Hematopoietic multipotent progenitor cell treated with erythropoietin and hydrocortisone succinate and interleukin-3 and kit ligand, for 6 days (in vitro differentiated cells): ENCODE measurements around the gene TRIM43B.
"Not testable (repeated sequence)": the region's sequence is repeated elsewhere in the genome, so short reads cannot be mapped to it uniquely, and the experiment has no call there.

Source experiments
- DNase-seq: peaks from one replicate; pipeline ENCODE4 v3.0.0-alpha.2; 2015

Gene TRIM43B

DNA sequence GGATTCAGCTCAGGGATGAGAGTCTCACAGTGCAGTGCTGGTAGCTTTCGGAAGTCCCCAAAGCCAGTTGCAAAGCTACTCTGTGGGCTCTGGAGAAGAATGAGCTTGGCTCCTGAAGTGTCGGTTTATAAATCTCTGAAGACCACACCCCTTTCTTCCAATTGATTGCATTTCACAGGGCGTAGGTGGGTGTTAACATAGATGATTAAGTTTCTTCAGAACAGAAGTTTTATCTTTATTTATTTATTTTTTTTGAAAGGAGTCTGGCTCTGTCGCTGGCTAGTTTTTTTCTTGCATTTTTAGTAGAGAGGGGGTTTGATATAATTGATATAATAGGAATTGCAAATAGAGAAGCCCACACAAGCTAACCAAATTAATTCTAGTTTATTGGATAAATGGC, at the start of gene TRIM43B:
Gene TRIM43B (minus strand): TSS at position 101 of the 400 bp plus-strand sequence. CDS start 2,040 bp downstream, outside the sequence.
- DNase-seq, result not testable (repeated sequence)

DNA sequence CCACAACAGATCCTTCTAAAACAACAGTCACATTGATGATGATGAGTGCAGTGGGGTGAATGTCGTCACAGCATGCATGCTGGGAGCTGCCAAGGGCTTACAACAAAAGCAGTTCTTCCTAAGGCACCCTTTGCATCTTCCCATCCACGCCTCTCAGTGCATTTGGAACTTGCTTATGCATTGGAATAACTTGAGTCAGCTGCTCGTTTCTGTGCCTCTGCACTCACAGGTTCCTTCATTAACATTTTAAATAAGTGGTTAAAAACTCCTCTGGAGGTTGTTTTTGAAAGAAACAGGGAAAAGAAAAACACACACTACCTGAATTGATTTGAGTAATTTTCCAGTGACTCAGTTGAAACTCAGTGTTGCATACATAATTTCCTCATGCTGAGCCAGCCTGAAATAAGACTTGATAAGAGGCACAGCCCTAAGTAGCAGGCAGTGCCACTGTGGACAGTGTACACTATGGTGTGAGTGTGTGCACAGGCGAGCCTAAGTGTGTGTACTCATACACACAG, 46.8 kb upstream of the TRIM43B start:
- DNase-seq, result no peak

DNA sequence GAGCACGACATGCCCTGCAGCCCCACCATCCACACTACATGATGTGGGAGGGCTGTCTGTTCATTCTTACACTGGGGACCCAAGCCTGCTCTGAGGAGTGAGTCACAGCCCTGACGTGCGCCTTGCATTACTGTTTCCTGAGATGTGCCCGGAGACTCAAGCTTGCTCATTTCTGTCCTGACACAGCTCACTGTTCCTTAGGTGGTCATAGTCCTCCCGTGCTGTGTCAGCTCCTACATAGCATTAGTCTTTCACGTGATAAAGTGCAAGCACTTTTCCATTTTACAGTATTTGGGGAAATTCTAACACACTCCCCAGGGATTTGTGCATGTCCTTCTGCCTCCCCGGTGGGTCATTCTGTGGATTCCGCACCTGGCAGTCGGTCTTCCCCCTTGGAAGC, 46.2 kb upstream of the TRIM43B start:
- no peak for DNase-seq

DNA sequence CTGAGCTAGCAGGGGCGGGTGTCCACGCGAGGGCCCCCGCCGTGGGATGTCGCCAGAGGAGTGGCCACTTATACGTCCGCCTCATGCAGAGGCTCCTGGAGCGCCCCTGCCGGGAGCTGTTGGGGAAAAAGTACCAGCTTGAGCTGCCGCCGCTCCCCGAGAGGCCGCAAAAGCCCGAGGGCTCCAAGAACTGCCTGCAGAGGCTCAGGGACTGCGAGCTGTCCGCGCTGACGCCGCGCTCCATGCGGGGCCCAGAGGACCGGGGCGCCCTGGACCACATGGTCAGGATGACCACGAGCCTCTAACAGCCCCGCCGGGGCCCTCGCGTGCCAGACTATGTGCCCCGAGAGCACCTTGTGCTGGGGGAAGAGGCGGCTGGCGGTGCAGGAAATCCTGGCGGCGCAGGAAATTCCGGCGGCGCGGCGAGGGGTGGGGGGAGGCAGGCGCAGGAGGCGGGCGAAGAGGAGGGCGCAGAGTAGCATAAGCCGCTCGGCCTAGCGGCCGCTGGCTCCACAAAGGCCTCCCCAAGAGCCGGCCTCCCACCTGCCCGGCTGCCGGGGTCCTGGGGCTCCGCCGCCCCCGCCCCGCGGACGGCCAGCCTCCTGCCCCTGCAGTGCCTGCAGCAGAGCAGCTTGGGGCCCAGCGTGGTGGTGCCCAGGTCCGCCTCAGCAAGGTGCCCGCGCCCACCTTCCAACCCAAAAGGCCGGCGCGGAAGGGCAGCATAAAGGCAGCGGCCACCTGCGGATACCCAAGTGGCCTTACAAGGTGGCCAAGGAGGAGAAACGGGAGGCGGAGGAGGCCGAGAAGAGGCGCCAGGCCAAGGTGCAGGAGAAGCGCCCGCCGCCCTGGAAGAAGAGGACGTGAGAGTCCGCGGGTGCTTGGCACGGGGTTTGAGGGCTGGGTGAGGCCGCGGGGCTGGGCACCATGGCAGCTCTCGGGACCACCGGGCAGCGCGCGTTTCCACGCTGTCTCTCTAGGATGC, 42.1 kb upstream of the TRIM43B start:
- DNase-seq, result peak; percentile 64

DNA sequence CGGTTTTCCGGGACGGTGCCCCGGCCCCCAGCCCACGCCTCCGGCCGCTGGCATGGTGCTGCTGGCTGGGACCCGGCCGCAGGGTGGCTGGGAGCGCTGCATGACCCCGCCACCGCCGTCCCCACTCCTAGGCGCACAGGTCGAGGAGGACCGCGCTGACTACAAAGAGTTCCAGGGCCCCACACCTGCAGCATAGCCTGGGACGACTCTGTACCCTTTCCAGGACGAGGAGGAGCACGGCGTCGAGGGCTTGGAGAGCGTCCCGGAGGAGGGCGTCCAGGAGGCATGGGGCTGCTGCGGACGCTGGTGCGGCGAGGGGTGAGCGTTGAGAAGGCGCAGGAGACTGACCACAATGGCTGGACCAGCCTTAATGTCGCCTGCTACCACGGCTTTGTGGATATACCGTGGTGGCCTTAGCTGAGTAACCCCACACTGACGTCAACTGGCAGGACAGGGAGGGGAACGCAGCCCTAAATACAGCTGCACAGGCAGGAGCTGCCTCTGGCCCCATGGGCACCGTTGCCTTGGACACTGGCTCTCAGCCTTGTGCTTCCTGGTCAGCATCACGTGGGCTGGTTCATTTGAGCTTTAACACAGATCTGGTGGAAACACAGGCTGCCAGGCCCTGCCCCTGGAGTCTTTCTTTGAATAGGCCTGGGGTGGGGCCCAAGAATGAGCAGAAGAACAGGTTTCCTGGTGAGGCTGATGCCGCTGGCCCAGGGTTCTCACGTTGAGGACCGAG, 40.9 kb upstream of the TRIM43B start:
- DNase-seq, result no peak

DNA sequence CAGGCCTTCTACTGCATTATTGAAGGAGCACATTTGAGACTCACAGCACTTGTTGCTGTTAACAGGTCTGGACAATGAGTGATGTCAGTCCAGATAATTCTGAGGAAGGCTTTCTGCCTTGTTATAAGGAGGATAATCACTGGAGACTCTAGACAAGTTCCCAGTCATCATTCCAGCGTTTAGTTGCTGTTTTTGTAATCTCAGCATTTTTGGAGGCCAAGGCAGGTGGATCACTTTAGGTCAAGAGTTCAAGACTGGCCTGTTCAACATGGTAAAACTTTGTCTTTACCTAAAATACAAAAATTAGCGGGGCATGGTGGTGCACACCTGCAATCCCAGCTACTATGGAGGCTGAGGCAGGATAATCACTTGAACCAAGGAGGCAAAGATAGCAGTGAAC, 39.6 kb upstream of the TRIM43B start:
- DNase-seq, result no peak

DNA sequence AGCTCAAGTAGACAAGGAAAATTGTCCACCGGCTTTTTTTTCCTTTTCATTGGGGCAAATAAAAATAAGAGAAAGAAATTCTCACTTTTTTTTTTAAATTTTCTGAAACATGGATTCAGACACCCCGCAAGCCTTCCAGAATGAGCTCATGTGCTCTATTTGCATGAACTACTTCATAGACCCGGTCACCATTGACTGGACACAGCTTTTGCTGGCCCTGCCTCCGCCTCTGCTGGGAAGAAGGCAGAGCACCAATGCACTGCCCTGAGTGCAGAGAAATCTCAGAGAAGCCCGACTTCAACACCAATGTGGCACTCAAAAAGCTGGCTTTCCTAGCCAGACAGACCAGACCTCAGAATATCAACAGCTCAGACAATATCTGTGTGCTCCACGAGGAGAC, 30.2 kb upstream of the TRIM43B start:
- peak; percentile 14 for DNase-seq

DNA sequence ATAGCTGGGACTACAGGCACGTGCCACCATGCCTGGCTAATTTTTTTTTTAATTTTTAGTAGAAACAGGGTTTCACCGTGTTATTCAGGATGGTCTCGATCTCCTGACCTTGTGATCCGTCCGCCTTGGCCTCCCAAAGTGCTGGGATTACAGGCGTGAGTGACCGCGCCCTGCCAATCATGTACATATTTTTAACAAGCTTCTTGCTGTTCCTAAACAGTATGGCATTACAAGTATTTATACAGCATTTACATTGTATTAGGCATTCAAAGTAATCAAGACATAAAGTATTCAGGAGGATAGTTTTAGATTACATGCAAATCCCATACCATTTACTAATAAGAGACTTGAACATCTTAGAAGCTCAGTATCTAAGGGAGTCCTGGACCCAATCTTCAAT, 29.7 kb upstream of the TRIM43B start:
- DNase-seq, result not testable (repeated sequence)

DNA sequence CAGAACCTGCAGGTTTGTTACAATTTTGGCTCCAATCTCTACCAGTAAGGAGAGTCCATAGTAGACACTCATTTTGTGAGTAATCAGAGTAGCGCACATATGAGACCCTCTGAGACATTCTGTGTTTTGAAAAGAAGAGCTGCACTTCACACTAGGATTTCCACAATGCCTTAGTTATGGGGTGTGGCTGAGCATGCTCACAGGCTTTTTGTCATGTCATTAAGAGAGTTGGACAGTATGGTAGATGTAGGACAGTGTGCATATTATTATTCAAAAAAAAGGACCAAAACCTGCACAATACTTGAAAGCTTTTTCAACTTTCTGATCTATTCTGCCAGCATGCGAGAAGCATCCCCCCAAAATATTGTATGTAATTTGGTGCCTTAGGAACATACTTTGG, 24.9 kb upstream of the TRIM43B start:
- DNase-seq, result no peak

DNA sequence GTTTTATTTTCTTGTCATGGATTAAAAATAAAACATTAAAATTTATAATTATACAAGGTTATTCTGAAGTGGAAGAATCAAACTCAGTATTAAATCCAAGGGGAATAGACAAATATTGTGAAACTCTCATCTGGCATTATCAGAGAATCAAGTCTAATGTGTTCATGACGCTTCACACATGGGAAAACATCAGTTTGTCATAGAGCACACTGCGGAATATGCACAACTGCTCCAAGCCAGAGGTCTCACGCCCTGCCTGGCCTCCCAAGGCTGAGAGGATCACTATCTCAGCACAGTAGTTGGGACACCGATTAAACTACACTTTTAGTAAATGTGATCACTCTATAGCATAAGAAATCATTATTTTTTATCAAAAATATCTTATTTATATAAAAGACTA, 20.7 kb upstream of the TRIM43B start:
- no peak for DNase-seq

DNA sequence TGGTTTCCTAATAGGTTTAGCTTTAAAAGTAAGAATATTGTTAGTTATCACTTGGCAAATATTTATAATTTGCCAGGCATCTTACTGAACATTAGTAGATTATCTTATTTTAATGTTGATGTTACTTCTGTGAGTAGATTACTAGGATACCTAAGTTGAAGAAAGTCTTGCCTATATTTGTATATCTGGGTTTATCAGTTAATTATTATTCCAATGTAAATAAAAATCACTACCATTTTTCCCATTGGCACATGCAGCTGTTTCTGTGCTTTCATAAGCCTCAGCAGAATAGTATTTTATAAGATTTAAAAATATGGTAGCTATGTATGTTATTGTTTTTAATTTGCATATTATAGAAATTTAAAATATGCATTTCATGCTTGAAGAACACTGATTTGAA, 16.3 kb upstream of the TRIM43B start:
- DNase-seq, result no peak

DNA sequence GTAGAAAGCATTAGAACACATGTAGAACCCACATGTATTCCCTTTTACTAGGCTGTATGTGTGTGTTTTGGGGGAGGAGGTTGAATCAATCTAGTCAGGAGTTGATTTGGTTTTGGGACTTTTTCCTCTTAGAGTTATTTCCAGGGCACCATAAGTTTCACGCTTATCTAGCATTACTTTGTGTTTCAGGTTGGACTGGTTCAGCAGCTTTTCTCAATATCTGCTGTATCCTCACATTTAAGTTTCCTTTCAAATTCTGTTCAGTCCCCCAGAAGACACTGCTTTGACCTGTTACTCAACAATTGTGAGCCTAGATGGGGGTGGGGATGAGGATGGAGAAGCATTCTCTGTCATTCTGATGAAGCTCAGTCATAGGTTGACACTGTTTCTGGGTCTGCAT, 7.5 kb upstream of the TRIM43B start:
- DNase-seq, result not testable (repeated sequence)

DNA sequence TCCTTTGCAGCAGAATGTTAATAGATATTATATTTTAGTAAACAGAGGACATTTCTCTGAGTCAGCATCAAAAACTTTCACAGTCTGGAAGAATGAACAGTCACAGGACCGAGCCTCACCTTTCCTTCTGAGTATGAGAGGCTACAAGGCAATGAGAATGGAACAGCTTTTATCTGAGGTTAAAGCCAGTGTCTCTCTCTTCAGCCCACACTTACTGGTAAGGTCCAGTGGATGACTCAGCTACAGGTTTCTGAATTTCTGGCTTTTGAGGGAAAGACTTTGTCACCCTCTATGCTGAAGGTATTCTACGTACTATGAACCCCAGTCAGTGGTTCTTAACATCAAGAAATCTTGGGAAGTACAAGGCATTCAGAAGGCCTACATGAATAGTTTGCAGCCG, 9.5 kb downstream of the TRIM43B start:
- DNase-seq, result not testable (repeated sequence)

DNA sequence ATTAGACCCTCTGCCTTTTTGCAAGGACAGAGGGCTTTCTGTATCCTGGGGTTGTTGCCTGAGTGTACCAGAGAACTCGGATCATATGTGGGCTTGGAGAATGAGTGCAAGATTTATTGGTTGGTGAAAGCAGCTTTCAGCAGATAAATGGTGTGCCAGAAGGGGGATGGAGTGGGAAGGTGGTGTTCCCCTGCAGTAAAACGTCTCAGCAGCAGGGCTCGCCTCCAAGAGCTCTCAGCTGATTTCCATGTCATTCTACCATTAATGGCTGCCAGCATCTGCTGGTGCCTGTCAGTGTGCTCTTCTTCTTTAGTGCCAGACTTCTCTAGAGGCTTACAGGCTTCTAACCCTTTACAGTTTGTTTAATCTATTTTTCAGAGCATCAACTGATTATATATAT, 16.6 kb downstream of the TRIM43B start:
- not testable (repeated sequence) for DNase-seq

DNA sequence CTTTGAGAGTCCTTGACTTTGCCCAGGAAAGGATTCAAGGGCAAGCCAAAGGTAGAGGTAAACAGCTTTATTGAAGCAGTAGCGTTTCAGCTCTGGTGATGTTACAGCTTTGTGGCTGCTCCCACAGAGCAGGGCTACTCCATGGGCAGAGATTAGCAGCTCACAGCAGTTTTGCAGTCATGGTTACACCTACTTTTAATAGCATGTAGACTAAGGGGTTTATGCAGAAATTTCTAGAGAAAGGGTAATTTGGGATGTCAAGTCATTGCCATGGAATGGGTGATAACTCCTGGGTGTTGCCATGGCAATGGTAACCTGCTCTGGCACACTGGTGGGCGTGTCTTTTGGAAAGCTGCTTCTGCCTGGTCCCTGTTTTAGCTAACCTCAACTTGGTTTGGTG, 18.0 kb downstream of the TRIM43B start:
- not testable (repeated sequence) for DNase-seq

DNA sequence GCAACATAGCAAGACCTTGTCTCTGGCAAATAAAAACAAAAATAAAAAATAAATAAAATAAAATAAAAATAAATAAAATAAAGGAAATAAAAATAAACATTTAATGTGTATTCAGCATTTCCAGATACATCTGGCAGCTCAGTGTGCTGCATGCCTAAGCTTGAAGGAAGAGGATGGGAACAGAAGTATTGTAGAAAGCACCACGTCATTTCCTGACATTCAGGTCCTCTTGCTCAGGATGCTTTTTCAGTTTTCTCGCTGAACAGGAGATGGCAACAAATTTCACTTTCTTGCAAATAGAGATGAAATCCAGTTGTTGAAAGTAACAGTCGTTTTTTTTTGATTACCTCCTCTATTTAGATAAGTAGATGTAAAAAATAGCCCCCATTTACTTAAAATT, 21.3 kb downstream of the TRIM43B start:
- DNase-seq, result not testable (repeated sequence)

DNA sequence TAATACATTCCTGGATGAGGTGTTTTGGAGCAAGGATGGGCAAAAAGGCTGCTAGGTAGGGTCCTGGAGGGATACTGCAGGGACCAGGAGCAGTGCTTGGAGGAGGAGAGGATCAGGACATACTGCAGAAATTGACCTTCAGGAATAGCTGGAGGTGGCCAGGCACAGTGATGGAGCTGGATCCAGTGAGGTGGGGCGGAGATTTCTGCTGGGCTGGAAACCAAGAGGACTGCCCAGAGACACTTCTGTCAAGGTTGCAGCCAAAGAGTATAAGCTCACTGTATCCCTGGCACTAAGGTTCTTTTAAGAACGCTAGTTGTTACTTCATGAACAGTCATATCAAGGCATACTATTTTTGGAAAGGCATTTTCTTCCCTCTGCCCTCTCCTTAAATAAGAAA, 39.2 kb downstream of the TRIM43B start:
- DNase-seq, result not testable (repeated sequence)

DNA sequence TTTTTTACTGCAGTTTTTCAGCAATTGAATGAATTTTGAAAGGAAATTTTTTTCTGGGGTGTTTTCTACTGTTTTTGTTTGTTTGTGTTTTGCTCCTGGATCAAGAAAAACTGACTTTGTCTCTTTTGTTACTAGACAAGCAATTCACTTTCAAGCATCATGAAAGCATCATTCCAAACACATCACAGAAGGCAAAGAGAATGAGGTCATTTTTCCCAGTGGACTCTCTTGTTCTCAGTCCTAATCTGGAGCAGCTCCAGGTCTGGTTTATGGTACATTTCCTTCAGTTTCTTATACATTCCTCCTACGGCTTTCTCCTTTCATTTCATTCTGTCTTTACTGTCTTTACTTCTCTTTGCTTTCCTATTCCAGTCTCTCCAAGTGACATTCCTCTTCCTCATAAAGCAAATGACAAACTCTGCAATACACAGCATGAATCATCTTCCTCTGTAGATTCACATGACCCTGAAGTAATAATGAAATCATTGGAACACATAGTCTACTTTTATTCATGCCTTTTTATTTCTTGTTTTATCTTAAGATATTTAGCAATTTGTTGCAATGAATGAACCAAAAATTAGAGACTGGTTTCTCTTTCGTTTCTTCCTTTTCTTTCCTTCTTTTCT, 42.0 kb downstream of the TRIM43B start:
- DNase-seq, result not testable (repeated sequence)

DNA sequence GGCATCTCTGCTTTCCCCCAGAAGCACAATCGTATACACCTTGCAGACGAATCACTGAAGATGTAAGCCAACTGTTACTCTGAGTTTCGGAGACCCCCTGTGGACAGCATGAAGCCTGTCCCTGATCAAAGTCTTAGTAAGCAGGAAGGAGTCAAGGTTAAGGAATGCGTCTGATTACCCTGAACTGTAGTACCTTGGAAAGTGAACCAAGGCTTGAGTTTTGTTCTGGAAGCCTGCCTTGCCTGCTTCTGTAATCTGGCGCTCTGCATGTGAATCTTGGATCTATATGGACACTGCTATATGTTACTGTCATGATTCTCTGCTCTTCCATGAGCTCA, 48.7 kb downstream of the TRIM43B start:
- DNase-seq, result not testable (repeated sequence)

DNA sequence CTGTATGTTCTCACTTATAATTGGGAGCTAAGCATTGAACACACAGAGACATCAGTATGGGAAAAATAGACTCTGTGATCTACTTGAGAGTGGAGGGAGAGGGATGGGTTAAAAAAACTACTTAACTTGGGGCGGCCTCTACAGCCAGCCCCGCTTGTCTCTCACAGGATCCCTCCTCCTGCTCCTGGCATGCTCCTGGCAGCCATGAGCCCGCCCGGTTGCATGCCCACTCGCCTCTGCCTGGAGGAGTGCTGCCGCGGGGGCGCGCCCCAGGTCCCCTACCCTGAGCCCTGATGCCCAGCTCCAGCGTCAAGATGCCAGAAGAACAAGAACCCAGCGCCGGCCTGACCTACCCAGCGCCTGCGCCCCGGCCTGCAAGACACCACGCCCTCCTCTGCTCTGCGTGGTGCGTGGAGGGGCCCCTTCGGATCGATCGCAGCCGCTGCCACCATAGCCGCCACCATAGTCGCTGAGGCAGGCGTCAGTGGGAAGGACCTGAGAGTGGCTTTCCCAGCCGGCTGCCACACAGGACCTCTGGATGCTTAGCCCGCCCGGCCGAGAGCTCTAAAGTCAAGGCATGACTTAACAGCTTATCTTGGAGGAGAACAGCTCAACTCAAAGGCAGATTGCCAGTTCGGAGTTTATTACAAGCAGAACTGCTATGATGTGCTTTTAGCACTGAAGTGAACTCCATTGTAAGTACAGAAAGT, 49.2 kb downstream of the TRIM43B start:
- DNase-seq, result not testable (repeated sequence)

DNA sequence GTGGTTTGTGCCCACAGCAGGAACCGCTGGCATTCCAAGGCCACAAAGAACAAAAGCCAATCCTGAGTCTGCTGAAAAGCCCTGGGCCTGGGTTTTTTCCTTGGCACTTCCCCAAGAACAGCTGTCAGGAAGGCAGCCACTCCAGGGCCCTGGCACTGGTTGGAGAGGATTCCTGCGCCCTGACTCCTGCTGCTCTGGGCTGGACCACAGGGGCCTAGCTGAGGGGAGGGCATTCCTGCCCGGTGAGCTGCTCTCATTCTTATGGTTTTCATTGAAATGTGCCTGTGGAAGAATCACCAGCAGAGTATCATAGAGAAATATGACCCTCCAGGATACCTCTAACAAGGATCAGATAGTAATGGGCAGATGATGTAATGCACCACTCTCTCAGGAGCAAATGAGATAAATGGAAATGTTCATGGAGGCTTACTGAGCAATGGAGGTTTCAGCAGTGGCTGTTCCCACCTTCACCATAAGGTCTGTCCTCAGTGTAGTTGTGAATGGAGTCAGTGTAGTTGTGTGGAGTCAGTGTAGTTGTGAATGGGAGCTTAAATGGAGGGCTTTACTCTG, 50.0 kb downstream of the TRIM43B start:
- DNase-seq, result not testable (repeated sequence)

DNA sequence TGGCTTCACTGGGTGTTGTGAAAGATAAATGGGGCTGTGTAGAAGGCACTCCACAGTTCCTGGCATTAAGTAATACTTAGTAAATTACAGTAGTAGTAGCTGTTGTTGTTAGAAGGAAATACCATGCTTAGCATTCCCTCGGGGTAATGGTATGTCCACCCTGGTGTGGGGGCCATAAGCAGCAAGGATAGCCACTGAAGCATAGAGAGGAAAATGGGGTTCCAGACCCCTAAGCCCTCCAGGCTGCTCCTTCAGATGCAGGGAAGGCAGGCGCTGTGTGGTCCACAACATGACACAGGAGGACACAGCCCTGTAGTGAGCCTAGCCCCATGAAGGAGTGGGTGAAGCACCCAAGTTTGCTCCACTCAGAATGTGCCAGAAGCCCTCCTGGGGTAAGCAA, 50.6 kb downstream of the TRIM43B start:
- not testable (repeated sequence) for DNase-seq
